Measurements from ENCODE around the gene DMD.

DMD gene

DNA sequence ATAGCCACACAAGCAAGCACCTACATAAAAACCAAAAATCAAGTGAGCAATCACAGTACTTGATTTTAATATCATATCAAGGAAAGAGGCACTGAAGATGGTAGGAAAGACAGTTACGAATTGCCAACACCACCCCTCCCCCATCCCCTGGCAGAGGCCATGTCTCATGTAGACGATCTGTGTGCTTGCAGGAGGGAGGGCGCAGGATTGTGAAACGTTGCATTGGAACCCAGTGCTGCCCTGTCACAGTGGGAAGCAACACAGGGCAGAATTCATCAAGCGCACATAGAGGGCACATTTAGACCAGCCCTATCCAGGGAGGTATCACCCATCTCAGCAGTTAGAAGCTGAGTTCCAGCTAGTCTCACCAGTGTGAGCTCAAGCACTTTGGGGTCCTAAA lies 359.8 kb downstream of the DMD start:
- TF ChIP-seq FOXP2 (optimal IDR thresholded peaks at IDR 0.05; ENCODE audit: borderline replicate concordance, extremely low read depth, extremely low read length, insufficient read depth) (no peak), POLR2AphosphoS5 (IDR thresholded peaks at IDR 0.05; ENCODE audit: low read depth, low read length) (no peak), TAF1 (IDR thresholded peaks at IDR 0.05; ENCODE audit: borderline replicate concordance, insufficient read depth, low read length) (no peak), SIN3A (IDR thresholded peaks at IDR 0.05; ENCODE audit: borderline replicate concordance, insufficient read depth, low read length) (no peak)
- TF ChIP-seq, protein P1, sequence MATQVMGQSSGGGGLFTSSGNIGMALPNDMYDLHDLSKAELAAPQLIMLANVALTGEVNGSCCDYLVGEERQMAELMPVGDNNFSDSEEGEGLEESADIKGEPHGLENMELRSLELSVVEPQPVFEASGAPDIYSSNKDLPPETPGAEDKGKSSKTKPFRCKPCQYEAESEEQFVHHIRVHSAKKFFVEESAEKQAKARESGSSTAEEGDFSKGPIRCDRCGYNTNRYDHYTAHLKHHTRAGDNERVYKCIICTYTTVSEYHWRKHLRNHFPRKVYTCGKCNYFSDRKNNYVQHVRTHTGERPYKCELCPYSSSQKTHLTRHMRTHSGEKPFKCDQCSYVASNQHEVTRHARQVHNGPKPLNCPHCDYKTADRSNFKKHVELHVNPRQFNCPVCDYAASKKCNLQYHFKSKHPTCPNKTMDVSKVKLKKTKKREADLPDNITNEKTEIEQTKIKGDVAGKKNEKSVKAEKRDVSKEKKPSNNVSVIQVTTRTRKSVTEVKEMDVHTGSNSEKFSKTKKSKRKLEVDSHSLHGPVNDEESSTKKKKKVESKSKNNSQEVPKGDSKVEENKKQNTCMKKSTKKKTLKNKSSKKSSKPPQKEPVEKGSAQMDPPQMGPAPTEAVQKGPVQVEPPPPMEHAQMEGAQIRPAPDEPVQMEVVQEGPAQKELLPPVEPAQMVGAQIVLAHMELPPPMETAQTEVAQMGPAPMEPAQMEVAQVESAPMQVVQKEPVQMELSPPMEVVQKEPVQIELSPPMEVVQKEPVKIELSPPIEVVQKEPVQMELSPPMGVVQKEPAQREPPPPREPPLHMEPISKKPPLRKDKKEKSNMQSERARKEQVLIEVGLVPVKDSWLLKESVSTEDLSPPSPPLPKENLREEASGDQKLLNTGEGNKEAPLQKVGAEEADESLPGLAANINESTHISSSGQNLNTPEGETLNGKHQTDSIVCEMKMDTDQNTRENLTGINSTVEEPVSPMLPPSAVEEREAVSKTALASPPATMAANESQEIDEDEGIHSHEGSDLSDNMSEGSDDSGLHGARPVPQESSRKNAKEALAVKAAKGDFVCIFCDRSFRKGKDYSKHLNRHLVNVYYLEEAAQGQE (IDR thresholded peaks at IDR 0.05; ENCODE audit: insufficient read depth in 1 of 2, low read depth in 2 of 2, low read length in 2 of 2) = no peak

GRCh38 chrX:32847921-32848320 lies 363.4 kb downstream of the DMD start:
- TF ChIP-seq FOXP2 (optimal IDR thresholded peaks at IDR 0.05; ENCODE audit: borderline replicate concordance, extremely low read depth, extremely low read length, insufficient read depth) (no peak), TAF1 (IDR thresholded peaks at IDR 0.05; ENCODE audit: borderline replicate concordance, insufficient read depth, low read length) (no peak)

DNA sequence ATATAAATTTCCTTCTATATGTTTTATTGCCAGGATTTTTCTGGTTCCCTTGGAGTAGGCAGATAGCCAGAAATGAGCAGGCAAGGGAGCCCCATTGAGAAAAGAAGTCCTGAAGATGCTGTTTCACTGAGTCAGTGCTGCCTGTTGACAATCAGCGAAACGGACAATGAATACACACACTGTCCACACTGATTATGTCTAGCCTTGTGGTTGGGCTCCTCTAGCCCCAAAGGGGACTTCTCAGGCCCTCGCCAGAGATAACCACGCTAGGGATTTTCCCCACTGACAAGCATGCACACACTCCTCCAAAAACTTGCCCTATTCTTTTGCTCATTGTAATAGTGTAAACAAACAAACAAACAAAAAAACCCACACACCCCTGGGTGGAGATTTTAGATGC lies 369.3 kb downstream of the DMD start:
- no peak for TF ChIP-seq POLR2AphosphoS5 (IDR thresholded peaks at IDR 0.05; ENCODE audit: low read depth, low read length)
- TF ChIP-seq, protein P1 (IDR thresholded peaks at IDR 0.05; ENCODE audit: insufficient read depth in 1 of 2, low read depth in 2 of 2, low read length in 2 of 2) = no peak
- TF ChIP-seq SIN3A (IDR thresholded peaks at IDR 0.05; ENCODE audit: borderline replicate concordance, insufficient read depth, low read length) = no peak
- no peak for TF ChIP-seq TAF1 (IDR thresholded peaks at IDR 0.05; ENCODE audit: borderline replicate concordance, insufficient read depth, low read length)
- TF ChIP-seq FOXP2 (optimal IDR thresholded peaks at IDR 0.05; ENCODE audit: borderline replicate concordance, extremely low read depth, extremely low read length, insufficient read depth) = no peak

GRCh38 chrX:32839781-32840180 lies 371.6 kb downstream of the DMD start:
- TF ChIP-seq POLR2AphosphoS5 (IDR thresholded peaks at IDR 0.05; ENCODE audit: low read depth, low read length) = no peak
- TF ChIP-seq, protein P1 (IDR thresholded peaks at IDR 0.05; ENCODE audit: insufficient read depth in 1 of 2, low read depth in 2 of 2, low read length in 2 of 2) = no peak
- TF ChIP-seq FOXP2 (optimal IDR thresholded peaks at IDR 0.05; ENCODE audit: borderline replicate concordance, extremely low read depth, extremely low read length, insufficient read depth) = no peak
- no peak for TF ChIP-seq TAF1 (IDR thresholded peaks at IDR 0.05; ENCODE audit: borderline replicate concordance, insufficient read depth, low read length)
- TF ChIP-seq SIN3A (IDR thresholded peaks at IDR 0.05; ENCODE audit: borderline replicate concordance, insufficient read depth, low read length) = no peak

DNA sequence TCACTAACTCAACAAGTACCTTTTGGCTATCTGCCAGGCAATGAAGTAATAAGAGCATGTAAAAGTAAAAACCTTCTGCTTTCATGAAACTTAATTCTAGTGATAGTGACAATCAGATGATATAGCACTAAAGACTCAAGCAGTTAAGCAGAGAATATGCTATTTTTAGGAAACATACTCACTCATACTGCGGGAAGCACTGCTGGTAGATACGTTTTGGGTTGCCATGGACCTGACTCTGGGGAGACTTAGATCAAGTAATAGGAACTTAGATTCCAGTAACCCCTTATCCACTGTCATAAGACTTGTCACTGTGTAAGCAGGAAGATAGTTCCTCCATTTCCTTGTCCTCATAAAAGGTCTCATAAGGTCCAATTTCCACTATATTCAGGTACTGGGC lies 386.3 kb downstream of the DMD start:
- TF ChIP-seq TAF1 (IDR thresholded peaks at IDR 0.05; ENCODE audit: borderline replicate concordance, insufficient read depth, low read length) = no peak
- no peak for TF ChIP-seq POLR2AphosphoS5 (IDR thresholded peaks at IDR 0.05; ENCODE audit: low read depth, low read length)

DNA sequence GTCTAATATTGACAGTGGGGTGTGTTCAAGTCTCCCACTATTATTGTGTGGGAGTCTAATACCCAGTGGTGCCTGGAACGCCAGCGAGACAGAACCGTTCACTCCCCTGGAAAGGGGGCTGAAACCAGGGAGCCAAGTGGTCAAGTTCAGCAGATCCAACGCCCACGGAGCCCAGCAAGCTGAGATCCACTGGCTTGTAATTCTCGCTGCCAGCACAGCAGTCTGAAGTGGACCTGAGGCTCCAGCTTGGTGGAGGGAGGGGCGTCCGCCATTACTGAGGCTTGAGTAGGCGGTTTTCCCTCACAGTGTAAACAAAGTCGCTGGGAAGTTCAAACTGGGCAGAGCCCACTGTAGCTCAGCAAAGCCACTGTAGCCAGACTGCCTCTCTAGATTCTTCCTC lies 407.3 kb downstream of the DMD start:
- TF ChIP-seq POLR2AphosphoS5 (IDR thresholded peaks at IDR 0.05; ENCODE audit: low read depth, low read length) = no peak
- TF ChIP-seq, protein P1 (IDR thresholded peaks at IDR 0.05; ENCODE audit: insufficient read depth in 1 of 2, low read depth in 2 of 2, low read length in 2 of 2) = no peak
- TF ChIP-seq SIN3A (IDR thresholded peaks at IDR 0.05; ENCODE audit: borderline replicate concordance, insufficient read depth, low read length) = no peak
- no peak for TF ChIP-seq FOXP2 (optimal IDR thresholded peaks at IDR 0.05; ENCODE audit: borderline replicate concordance, extremely low read depth, extremely low read length, insufficient read depth)
- TF ChIP-seq TAF1 (IDR thresholded peaks at IDR 0.05; ENCODE audit: borderline replicate concordance, insufficient read depth, low read length) = no peak
